LNCAP (cell line): ENCODE results near the gene ACTRT2.

Experiments used
- TF ChIP-seq, protein P1 (sequence below): fragments of 450-650 bp; IDR thresholded peaks from 2 replicates; pipeline ENCODE4 v1.5.1; 2017; ENCODE audit warnings: mild to moderate bottlenecking

Gene ACTRT2

DNA sequence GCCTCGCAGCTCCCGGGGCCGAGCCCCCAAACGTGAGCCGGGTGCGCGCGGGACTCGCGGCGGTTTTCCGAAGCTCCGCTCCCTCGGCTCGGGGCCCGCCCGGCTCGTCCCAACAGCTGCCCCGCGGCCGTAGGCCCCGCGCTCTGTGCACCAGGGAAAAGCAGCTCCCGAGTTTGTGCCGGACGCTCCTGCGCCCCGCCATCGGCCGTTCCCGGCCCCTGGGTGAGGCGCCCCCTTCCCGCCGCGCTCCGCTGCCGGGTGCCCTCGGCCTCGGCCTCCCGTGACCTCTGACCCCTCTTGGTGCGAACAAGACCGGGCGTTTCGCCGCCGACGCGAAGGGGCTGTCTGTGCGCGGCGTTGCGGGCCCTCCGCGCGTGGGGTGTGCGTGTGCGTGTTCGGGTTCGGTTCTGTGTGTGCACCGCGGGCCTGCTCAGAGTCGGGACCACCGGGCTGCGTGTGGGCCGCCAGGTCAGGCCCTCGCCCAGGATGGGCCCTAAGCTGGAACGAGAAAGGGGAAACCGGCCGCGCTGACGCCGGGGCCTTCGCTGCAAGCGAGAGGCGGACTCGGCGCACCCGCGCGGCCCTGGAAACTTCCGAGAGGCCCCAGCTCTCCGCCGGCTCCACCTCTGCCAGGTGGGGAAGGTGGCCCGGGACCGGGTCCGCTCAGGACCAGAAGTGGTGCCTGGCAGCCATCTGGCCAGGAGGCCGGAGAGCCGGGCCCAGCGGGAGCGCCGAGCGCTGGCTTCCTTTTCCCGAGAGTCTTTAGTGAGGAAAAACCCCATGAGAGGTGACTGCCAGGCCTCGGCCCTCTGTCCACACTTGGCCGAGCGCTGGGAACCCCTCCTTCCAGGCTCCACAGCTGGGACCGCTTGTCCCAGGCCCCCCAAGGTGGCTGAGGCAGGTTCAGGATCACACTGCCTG, 49.6 kb downstream of the ACTRT2 start:
- TF ChIP-seq, protein P1, sequence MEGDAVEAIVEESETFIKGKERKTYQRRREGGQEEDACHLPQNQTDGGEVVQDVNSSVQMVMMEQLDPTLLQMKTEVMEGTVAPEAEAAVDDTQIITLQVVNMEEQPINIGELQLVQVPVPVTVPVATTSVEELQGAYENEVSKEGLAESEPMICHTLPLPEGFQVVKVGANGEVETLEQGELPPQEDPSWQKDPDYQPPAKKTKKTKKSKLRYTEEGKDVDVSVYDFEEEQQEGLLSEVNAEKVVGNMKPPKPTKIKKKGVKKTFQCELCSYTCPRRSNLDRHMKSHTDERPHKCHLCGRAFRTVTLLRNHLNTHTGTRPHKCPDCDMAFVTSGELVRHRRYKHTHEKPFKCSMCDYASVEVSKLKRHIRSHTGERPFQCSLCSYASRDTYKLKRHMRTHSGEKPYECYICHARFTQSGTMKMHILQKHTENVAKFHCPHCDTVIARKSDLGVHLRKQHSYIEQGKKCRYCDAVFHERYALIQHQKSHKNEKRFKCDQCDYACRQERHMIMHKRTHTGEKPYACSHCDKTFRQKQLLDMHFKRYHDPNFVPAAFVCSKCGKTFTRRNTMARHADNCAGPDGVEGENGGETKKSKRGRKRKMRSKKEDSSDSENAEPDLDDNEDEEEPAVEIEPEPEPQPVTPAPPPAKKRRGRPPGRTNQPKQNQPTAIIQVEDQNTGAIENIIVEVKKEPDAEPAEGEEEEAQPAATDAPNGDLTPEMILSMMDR: no peak

DNA sequence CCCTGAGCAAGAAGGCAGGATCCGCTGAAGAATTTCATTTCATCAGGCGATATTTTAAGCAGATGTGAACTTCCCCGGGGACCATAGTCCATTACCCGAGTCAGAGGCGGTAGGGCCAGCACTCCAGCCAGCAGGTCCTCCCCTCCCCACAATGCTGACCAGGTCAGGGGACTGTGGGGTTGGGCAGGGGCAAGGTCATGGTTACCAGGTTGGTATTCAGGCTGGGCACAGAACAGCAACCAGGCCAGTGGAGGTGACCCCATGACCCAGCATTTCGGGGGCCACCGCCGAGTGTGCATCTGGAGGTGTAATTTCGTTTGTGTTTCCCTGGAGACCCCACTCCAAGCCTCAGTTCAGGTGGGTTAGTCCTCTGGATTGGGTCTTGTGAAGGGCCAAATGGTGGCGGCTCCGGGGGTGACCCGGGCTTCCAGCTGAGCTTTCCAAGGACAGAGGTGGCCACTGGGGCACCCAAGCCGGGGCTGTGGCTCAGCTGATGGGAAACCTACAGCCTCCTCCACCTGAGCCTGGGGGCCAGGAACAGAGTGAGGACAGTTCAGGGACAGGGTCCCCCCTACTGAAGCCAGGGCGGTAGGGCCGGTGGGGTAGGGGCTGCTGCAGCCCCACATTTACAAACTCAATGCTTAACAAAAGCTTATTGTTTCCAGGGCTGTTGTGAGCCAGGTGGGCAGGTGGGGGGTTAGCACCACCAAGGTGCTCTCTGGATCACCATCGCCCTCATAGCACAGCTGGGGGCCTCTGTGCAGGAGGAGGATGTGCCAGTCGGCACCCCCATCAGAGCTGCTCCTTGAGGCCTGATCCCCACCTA, 50.5 kb downstream of the ACTRT2 start:
- TF ChIP-seq, protein P1: no peak
